ENCODE measurements around the gene RUFY2.

- TF ChIP-seq CTCF (IDR thresholded peaks at IDR 0.05) (no peak), EP300 (IDR thresholded peaks at IDR 0.05) (no peak)
Measured at GRCh38 chr10:68371604-68372003, 35.5 kb downstream of the RUFY2 start.
